ENCODE results near the gene DOCK4. TPM values are rescaled to one million over a fixed set of nuclear protein-coding genes. Genes with fewer than 3 reads are reported as not detected.
A peak's percentile ranks its signal among the peaks of the same experiment; 100 is the strongest.

Gene DOCK4
- total RNA-seq, 4 donors from 2014 or later = 30.8 to 49.8 (median 37.2) TPM

GRCh38 chr7:112092306-112092705 lies 113.9 kb downstream of the DOCK4 start:
- TF ChIP-seq CTCF (IDR thresholded peaks at IDR 0.05) (no peak), EP300 (IDR thresholded peaks at IDR 0.05) (no peak), POLR2A (IDR thresholded peaks at IDR 0.05) (no peak)
- DNase-seq (ENCODE audit: low spot score in 2 of 2) = no peak
- H3K36me3 ChIP-seq = no peaks in the 10 kb centered on the region
- no peak overlapping the region for H3K27ac ChIP-seq
- no peaks in the 10 kb centered on the region for H3K4me1 ChIP-seq
- WGBS, 2 donors = 88 to 89% methylated on average over 8 of the region's 8 CpGs
- H3K4me3 ChIP-seq = no peak overlapping the region
- H3K9me3 ChIP-seq = no peaks in the 10 kb centered on the region
- no peaks in the 10 kb centered on the region for H3K27me3 ChIP-seq

DNA sequence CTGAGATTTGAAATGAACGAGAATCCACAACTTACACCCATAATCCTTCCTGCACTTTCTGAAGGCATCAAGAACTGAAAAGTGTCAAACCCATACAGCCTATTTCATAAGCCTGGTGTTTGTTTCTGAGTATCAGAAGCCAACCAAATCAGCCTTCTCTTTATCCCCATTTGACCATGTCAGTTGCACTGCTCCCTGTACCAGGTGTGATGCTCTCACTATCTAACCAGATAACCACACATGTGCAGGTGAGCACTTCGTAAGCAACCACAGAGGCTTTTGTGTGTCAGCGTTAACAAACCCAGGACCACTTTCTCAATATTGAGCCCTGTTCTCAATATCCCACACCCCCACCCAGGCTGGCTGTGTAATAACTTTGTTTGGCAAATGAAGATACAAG lies 114.4 kb downstream of the DOCK4 start:
- H3K4me3 ChIP-seq = no peak overlapping the region
- H3K27me3 ChIP-seq = no peaks in the 10 kb centered on the region
- DNase-seq (ENCODE audit: low spot score in 2 of 2) = no peak
- H3K4me1 ChIP-seq = peaks cover 0 to 1% (median 0%) of the 10 kb centered on the region in 4 donors
- WGBS, 2 donors = 89 to 96% methylated on average over 3 of the region's 3 CpGs
- H3K27ac ChIP-seq = no peak overlapping the region
- TF ChIP-seq CTCF (IDR thresholded peaks at IDR 0.05) (no peak), POLR2A (IDR thresholded peaks at IDR 0.05) (no peak), EP300 (IDR thresholded peaks at IDR 0.05) (no peak)
- no peaks in the 10 kb centered on the region for H3K9me3 ChIP-seq
- H3K36me3 ChIP-seq = no peaks in the 10 kb centered on the region

DNA sequence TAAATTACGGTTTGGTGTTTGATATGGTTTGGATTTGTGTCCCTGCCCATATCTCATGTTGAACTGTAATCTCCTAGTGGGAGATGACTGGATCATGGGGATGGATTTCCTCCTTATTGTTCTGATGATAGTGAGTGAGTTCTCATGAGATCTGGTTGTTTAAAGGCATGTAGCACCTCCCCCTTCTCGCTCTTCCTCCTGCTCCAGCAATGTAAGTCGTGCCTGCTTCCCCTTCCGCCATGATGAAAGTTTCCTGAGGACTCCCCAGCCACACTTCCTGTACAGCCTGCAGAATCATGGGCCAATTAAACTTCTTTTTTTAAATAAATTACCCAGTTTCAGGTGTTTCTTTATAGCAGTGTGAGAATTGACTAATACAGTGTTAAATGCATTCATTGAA lies 116.6 kb downstream of the DOCK4 start:
- Histone ChIP-seq H3K9me3 (no peaks in the 10 kb centered on the region), H3K36me3 (no peaks in the 10 kb centered on the region), H3K27me3 (no peaks in the 10 kb centered on the region), H3K4me1 (peaks cover 0 to 21% (median 3%) of the 10 kb centered on the region in 4 donors), H3K27ac (no peak overlapping the region), H3K4me3 (no peak overlapping the region)
- no peak for DNase-seq (ENCODE audit: low spot score in 2 of 2)
- TF ChIP-seq EP300 (IDR thresholded peaks at IDR 0.05) = peak in 1 of 2 donors; percentile 23
- no peak for TF ChIP-seq POLR2A (IDR thresholded peaks at IDR 0.05)
- WGBS, 2 donors = 86 to 96% methylated on average over 4 of the region's 4 CpGs

DNA sequence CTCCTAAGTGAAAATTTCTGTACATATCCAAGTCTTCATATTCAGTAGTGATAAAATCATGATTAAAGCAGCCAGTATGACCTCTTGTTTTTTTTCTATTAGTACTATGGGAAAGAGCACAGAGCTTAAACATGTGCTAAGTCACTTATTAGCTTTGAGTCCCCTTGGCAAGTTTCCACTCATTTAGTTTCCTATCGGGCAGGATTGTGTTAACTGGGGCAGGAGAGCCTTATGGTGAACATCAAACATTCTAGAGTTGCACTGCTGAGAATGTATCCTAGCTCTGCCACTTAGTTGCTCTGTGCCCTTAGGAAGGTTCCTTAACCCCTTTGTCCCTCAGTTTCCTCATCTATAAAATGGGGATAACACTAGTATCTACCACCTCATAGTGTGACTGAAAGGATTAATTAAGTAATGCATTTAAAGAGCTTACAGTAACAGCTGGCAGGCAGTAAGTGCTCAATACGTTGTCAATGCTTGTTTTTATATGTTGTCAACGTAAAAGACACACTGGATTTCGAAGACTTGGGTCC lies 117.6 kb downstream of the DOCK4 start:
- TF ChIP-seq CTCF (IDR thresholded peaks at IDR 0.05) (no peak), EP300 (IDR thresholded peaks at IDR 0.05) (no peak), POLR2A (IDR thresholded peaks at IDR 0.05) (no peak)
- Histone ChIP-seq H3K36me3 (no peaks in the 10 kb centered on the region), H3K27me3 (no peaks in the 10 kb centered on the region), H3K9me3 (no peaks in the 10 kb centered on the region), H3K4me3 (no peak overlapping the region), H3K27ac (no peak overlapping the region), H3K4me1 (peaks cover 0 to 31% (median 8%) of the 10 kb centered on the region in 4 donors)
- 86 to 89% methylated on average over 4 of the region's 4 CpGs for WGBS, 2 donors
- DNase-seq (ENCODE audit: low spot score in 2 of 2) = no peak

DNA sequence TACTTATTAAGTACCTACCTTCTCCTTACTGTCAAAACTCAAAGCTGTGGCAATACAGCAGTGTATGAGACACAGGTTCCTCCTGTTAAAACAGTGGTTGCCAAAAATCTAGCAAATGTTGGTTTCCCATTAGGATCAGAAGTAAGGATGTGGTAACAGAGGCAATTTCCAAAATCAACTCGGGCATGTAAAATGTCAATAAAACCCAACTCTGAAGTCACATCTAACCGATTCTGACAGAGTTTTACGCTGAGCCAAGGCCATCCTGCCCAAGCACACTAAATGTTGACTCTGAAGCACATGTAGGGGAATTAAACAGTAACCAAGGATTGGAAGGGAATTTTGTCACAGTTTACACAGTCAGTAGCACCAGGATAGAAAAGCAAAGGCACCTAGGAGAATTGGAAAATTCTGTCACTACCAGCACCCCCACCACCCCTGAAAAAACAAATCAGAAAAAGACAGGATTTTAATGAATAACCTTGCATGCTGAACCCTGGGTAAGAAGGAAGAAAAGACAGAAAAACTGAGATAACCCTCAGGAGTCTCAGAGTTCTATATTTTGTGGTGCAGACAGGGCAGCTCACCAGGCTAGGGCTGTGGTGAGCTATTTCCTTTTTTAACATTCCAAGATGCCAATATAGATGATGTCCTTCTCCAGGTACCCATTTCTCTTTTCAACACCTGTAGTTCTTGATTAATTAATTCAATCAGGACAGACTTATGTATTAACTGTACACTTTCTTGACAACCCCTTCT lies 119.5 kb downstream of the DOCK4 start:
- no peak overlapping the region for H3K27ac ChIP-seq
- peaks cover 0 to 33% (median 9%) of the 10 kb centered on the region in 4 donors for H3K4me1 ChIP-seq
- H3K4me3 ChIP-seq = no peak overlapping the region
- no peaks in the 10 kb centered on the region for H3K9me3 ChIP-seq
- no peaks in the 10 kb centered on the region for H3K27me3 ChIP-seq
- WGBS, 2 donors = 68 to 81% methylated on average over 3 of the region's 3 CpGs
- H3K36me3 ChIP-seq = no peaks in the 10 kb centered on the region
- TF ChIP-seq EP300 (IDR thresholded peaks at IDR 0.05) = no peak
- no peak for TF ChIP-seq POLR2A (IDR thresholded peaks at IDR 0.05)
- no peak for TF ChIP-seq CTCF (IDR thresholded peaks at IDR 0.05)
- DNase-seq (ENCODE audit: low spot score in 2 of 2) = no peak
